ENCODE measurements around the gene GTF2F1. TPM values are rescaled to one million over a fixed set of nuclear protein-coding genes. Genes with fewer than 3 reads are reported as not detected.
"Not testable (repeated sequence)": the region's sequence is repeated elsewhere in the genome, so short reads cannot be mapped to it uniquely, and the experiment has no call there.

GTF2F1 gene
- total RNA-seq, 2 donors from 2014 or later = 58.2 to 73.6 TPM

DNA sequence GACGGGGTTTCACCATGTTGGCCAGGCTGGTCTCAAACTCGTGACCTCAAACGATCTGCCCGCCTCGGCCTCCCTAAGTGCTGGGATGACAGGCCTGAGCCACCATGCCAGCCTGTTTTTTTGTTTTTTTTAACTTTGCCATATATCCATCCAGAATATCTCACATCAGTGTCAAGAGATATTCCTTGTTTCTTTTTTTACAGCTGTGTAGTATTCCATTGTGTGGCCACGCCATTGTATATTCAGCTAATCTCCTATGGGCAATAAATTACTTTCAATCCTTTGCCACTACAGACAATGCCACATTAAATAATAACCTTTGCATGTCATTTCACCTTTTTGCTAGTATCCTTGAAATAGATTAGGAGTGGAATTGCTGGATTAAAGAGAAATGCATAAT is 16.4 kb upstream of the GTF2F1 start:
- no peak for DNase-seq
- H3K4me3 ChIP-seq = no peak overlapping the region
- H3K27me3 ChIP-seq = no peaks in the 10 kb centered on the region
- intact Hi-C loops (cut with DNase I) = no loop called here
- no peaks in the 10 kb centered on the region for H3K36me3 ChIP-seq
- no peaks in the 10 kb centered on the region for H3K4me1 ChIP-seq
- H3K27ac ChIP-seq = no peak overlapping the region
- TF ChIP-seq, protein P1, sequence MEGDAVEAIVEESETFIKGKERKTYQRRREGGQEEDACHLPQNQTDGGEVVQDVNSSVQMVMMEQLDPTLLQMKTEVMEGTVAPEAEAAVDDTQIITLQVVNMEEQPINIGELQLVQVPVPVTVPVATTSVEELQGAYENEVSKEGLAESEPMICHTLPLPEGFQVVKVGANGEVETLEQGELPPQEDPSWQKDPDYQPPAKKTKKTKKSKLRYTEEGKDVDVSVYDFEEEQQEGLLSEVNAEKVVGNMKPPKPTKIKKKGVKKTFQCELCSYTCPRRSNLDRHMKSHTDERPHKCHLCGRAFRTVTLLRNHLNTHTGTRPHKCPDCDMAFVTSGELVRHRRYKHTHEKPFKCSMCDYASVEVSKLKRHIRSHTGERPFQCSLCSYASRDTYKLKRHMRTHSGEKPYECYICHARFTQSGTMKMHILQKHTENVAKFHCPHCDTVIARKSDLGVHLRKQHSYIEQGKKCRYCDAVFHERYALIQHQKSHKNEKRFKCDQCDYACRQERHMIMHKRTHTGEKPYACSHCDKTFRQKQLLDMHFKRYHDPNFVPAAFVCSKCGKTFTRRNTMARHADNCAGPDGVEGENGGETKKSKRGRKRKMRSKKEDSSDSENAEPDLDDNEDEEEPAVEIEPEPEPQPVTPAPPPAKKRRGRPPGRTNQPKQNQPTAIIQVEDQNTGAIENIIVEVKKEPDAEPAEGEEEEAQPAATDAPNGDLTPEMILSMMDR (IDR thresholded peaks at IDR 0.05) = no peak
- H3K9me3 ChIP-seq = no peaks in the 10 kb centered on the region
- H3K9ac ChIP-seq (ENCODE audit: low read depth in 2 of 2, low read length in 2 of 2) = no peak overlapping the region

DNA sequence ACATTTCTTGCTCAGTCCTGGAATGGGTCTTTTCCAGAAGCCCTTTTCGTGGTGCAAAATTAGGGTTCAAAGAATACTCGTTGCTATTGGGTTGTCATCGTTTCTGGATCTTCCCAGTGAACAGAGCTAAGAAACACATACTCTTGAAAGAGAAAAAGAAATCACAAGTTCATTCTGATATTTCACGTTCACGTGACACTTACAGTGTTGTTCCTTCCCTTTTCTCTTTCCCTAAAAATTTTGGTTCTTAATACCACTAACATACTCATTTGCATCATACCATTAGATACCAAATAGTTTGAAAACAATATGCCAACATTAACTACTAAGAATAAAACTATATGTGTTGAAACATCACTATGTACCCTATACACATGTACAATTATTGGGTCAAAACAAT is 13.4 kb upstream of the GTF2F1 start:
- intact Hi-C loops (cut with DNase I) = no loop called here
- peaks cover 9% of the 10 kb centered on the region for H3K4me1 ChIP-seq
- DNase-seq = no peak
- no peaks in the 10 kb centered on the region for H3K9me3 ChIP-seq
- H3K4me3 ChIP-seq = no peak overlapping the region
- no peaks in the 10 kb centered on the region for H3K36me3 ChIP-seq
- no peak overlapping the region for H3K27ac ChIP-seq
- TF ChIP-seq, protein P1 (IDR thresholded peaks at IDR 0.05) = no peak
- H3K9ac ChIP-seq (ENCODE audit: low read depth in 2 of 2, low read length in 2 of 2) = no peak overlapping the region
- no peaks in the 10 kb centered on the region for H3K27me3 ChIP-seq

DNA sequence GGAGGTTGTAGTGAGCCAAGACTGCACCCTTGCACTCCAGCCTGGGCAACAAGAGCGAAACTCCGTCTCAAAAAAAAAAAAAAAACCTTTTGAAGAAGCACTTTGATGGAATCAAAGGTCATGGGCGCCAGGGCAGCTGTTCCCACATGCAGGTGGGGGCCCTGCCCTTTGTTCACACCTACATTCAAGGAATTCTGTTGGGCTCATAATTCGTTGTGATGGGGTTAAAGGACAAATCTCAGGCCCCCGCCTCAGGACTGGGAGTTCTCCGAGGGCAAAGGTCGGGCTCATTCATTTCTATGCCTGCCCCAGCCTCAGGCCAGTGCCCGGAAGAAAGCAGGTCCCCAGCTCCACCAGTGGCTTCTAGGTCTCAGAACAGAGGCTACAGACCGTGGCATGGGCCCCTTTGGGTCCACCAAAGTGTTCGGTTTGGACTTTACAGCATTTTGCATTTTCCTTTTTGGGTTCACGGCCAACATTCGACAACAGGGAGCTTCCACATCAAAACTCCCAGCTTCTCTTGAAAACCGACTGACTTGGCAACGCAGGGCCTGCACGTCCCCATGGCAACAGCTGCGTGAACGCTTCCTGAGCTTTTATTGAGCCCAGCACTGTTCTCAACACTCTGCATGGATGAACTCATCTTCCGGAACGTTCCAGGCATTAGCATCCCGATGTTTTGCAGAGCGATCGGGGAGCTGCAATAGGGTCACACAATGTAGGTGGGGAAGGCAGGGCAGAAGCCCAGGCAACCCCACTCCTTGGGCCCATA is 10.1 kb upstream of the GTF2F1 start:
- Histone ChIP-seq H3K27ac (peak overlapping the region; percentile 73), H3K9me3 (no peaks in the 10 kb centered on the region), H3K4me1 (peaks cover 9% of the 10 kb centered on the region), H3K36me3 (no peaks in the 10 kb centered on the region), H3K9ac (ENCODE audit: low read depth in 2 of 2, low read length in 2 of 2) (peak overlapping the region in 1 of 2 donors; percentile 43), H3K27me3 (no peaks in the 10 kb centered on the region), H3K4me3 (no peak overlapping the region)
- TF ChIP-seq, protein P1 (IDR thresholded peaks at IDR 0.05) = no peak
- intact Hi-C loops (cut with DNase I) = no loop called here
- DNase-seq = peak; percentile 89

DNA sequence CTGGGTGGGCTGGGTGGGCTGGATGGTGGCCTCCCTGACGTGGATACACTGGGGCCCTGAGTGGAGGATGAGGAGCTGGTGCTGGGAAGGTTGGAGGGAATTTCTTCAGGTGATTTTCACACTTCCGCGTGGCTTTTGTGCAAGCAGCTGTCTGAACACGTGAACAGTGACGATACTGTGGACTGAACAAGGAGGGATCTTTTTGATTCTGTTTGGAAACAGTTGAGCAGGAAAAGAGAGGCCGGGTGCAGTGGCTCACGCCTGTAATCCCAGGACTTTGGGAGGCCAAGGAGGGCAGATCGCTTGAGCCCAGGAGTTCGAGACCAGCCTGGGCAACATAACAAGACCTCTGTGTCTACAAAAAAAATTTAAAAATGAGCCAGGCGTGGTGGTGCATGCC is 9.1 kb upstream of the GTF2F1 start:
- TF ChIP-seq, protein P1 (IDR thresholded peaks at IDR 0.05) = no peak
- Histone ChIP-seq H3K4me1 (peaks cover 9% of the 10 kb centered on the region), H3K27ac (peak overlapping the region; percentile 73), H3K9me3 (no peaks in the 10 kb centered on the region), H3K27me3 (no peaks in the 10 kb centered on the region), H3K4me3 (no peak overlapping the region), H3K9ac (ENCODE audit: low read depth in 2 of 2, low read length in 2 of 2) (no peak overlapping the region), H3K36me3 (no peaks in the 10 kb centered on the region)
- intact Hi-C loops (cut with DNase I) = no loop called here
- no peak for DNase-seq

DNA sequence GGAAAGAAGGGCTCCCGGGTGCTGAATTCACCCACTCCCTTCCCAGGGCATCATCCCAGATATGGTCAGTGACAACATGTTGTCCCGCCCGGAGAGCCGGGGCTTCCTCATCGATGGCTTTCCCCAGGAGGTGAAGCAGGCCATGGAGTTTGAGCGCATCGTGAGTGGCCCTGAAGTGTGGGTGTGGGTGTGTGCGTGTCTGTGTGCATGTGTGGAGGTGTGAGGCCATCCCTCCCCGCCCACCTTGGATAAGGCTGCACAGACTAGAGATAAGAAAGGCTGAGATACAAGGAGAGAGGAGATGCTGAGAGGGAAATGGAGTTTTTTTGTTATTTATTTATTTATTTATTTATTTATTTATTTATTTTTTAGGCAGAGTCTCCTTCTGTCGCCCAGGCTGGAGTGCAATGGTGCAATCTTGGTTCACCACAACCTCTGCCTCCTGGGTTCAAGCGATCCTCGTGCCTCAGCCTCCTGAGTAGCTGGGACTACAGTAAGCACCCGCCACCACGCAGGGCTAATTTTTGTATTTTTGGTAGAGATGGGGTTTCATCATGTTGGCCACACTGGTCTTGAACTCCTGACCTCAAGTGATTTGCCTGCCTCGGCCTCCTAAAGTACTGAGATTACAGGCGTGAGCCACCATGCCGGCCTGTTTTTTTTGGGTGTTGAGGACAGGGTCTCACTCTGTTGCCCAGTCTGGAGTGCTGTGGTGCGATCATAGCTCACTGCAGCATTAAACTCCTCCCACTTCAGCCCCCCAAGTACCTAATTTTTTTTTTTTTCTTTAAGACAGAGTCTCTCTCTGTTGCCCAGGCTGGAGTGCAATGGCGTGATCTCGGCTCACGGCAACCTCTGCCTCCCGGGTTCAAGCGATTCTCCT is 7.3 kb upstream of the GTF2F1 start:
- not testable (repeated sequence) for H3K27ac ChIP-seq

More for the DNA sequence above, 7.3 kb upstream of the GTF2F1 start:
- H3K9ac ChIP-seq (ENCODE audit: low read depth in 2 of 2, low read length in 2 of 2); H3K36me3 ChIP-seq; H3K4me1 ChIP-seq; H3K27me3 ChIP-seq; DNase-seq; H3K9me3 ChIP-seq; H3K4me3 ChIP-seq; intact Hi-C loops (cut with DNase I): not testable (repeated sequence)

Data from colonic mucosa (tissue), 4 donors.